Measurements from ENCODE around the gene GEMIN4.
"Not testable (repeated sequence)": the region's sequence is repeated elsewhere in the genome, so short reads cannot be mapped to it uniquely, and the experiment has no call there.

GEMIN4 gene

DNA sequence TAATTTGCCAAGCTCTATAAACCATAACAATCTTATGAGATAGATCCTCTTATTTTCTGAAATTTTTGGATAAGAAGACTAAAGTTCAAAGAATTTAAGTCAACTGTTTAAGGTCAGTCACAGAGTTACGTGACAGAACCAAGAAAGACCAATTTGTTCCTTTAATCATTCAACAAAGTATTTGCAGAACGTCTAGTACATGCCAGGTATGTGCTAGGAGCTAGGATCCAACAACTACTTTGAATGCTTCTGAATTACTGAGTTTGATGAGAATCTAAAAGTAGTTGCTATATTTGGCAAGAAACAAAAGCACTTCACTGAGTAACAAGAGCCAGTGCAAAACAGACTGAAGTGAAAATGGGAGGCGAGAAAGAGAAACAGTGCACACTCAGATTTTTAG is 15.0 kb upstream of the GEMIN4 start:
- H3K18ac ChIP-seq (ENCODE audit: low read depth in 1 of 2, low read length in 2 of 2): no peak overlapping the region
- peaks cover 46 to 73% of the 10 kb centered on the region in 2 experiments for H3K36me3 ChIP-seq (ENCODE audit: control insufficient read depth in 1 of 2, insufficient read depth in 2 of 2, low read depth in 1 of 2, low read length in 2 of 2)
- H3K9me3 ChIP-seq (ENCODE audit: control insufficient read depth, low read length): no peaks in the 10 kb centered on the region
- DNase-seq: no peak
- H3K27ac ChIP-seq (ENCODE audit: low read length, poor library complexity, severe bottlenecking): no peak overlapping the region
- H3K9ac ChIP-seq (ENCODE audit: low read length): no peak overlapping the region
- H4K8ac ChIP-seq (ENCODE audit: low read length): no peak overlapping the region
- H4K91ac ChIP-seq (ENCODE audit: low read length): no peak overlapping the region
- H3K4me1 ChIP-seq (ENCODE audit: control insufficient read depth, insufficient read depth, low read depth, low read length): no peaks in the 10 kb centered on the region
- no peak overlapping the region for H3K14ac ChIP-seq (ENCODE audit: low read length in 2 of 2)
- H2AFZ ChIP-seq (ENCODE audit: low read depth, low read length): no peak overlapping the region
- H2AK5ac ChIP-seq (ENCODE audit: low read length, severe bottlenecking): no peak overlapping the region
- H3K27me3 ChIP-seq (ENCODE audit: control insufficient read depth in 1 of 2, insufficient read depth in 1 of 2, low read length in 2 of 2): no peaks in the 10 kb centered on the region
- peaks cover 11% of the 10 kb centered on the region for H3K79me1 ChIP-seq (replicated peaks; ENCODE audit: low read length, poor library complexity, severe bottlenecking)
- no peak overlapping the region for H2BK15ac ChIP-seq (ENCODE audit: low read depth, poor library complexity, severe bottlenecking)
- H3K4me2 ChIP-seq (ENCODE audit: low read length, poor library complexity, severe bottlenecking): no peak overlapping the region
- no peak overlapping the region for H2BK120ac ChIP-seq (ENCODE audit: low read depth, low read length)
- WGBS: 91% methylated on average over 3 of the region's 3 CpGs
- no peak overlapping the region for H2BK12ac ChIP-seq (ENCODE audit: low read length in 2 of 2)
- H3K4me3 ChIP-seq (ENCODE audit: insufficient read depth in 1 of 2, low read depth in 1 of 2, low read length in 2 of 2): no peak overlapping the region
- no peak overlapping the region for H3K4ac ChIP-seq (ENCODE audit: low read depth in 1 of 2, low read length in 2 of 2)
- H2BK5ac ChIP-seq (ENCODE audit: low read depth, low read length, poor library complexity, severe bottlenecking): no peak overlapping the region
- H3K23ac ChIP-seq (ENCODE audit: low read length in 2 of 2): no peak overlapping the region

- H4K8ac ChIP-seq (ENCODE audit: low read length): no peak overlapping the region
- H3K27ac ChIP-seq (ENCODE audit: low read length, poor library complexity, severe bottlenecking): no peak overlapping the region
- H3K9ac ChIP-seq (ENCODE audit: low read length): no peak overlapping the region
- no peak overlapping the region for H2BK5ac ChIP-seq (ENCODE audit: low read depth, low read length, poor library complexity, severe bottlenecking)
- peaks cover 2% of the 10 kb centered on the region for H3K79me1 ChIP-seq (replicated peaks; ENCODE audit: low read length, poor library complexity, severe bottlenecking)
- H3K9me3 ChIP-seq (ENCODE audit: control insufficient read depth, low read length): no peaks in the 10 kb centered on the region
- no peaks in the 10 kb centered on the region for H3K4me1 ChIP-seq (ENCODE audit: control insufficient read depth, insufficient read depth, low read depth, low read length)
- no peak overlapping the region for H3K4me2 ChIP-seq (ENCODE audit: low read length, poor library complexity, severe bottlenecking)
- peaks cover 38 to 80% of the 10 kb centered on the region in 2 experiments for H3K36me3 ChIP-seq (ENCODE audit: control insufficient read depth in 1 of 2, insufficient read depth in 2 of 2, low read depth in 1 of 2, low read length in 2 of 2)
- no peak overlapping the region for H3K18ac ChIP-seq (ENCODE audit: low read depth in 1 of 2, low read length in 2 of 2)
- H2BK15ac ChIP-seq (ENCODE audit: low read depth, poor library complexity, severe bottlenecking): no peak overlapping the region
- DNase-seq: no peak
- H2AK5ac ChIP-seq (ENCODE audit: low read length, severe bottlenecking): no peak overlapping the region
- no peak overlapping the region for H3K23ac ChIP-seq (ENCODE audit: low read length in 2 of 2)
- H3K14ac ChIP-seq (ENCODE audit: low read length in 2 of 2): no peak overlapping the region
- no peak overlapping the region for H2BK120ac ChIP-seq (ENCODE audit: low read depth, low read length)
- H2AFZ ChIP-seq (ENCODE audit: low read depth, low read length): no peak overlapping the region
- H4K91ac ChIP-seq (ENCODE audit: low read length): no peak overlapping the region
- no peak overlapping the region for H3K4ac ChIP-seq (ENCODE audit: low read depth in 1 of 2, low read length in 2 of 2)
- 97% methylated on average over 9 of the region's 9 CpGs for WGBS
- H3K4me3 ChIP-seq (ENCODE audit: insufficient read depth in 1 of 2, low read depth in 1 of 2, low read length in 2 of 2): no peak overlapping the region
- no peak overlapping the region for H2BK12ac ChIP-seq (ENCODE audit: low read length in 2 of 2)
- H3K27me3 ChIP-seq (ENCODE audit: control insufficient read depth in 1 of 2, insufficient read depth in 1 of 2, low read length in 2 of 2): no peaks in the 10 kb centered on the region
Observed at GRCh38 chr17:760371-760770, 8.3 kb upstream of the GEMIN4 start.

- H2BK12ac ChIP-seq (ENCODE audit: low read length in 2 of 2): no peak overlapping the region
- H3K9me3 ChIP-seq (ENCODE audit: control insufficient read depth, low read length): no peaks in the 10 kb centered on the region
- H3K14ac ChIP-seq (ENCODE audit: low read length in 2 of 2): no peak overlapping the region
- no peak overlapping the region for H3K4me3 ChIP-seq (ENCODE audit: insufficient read depth in 1 of 2, low read depth in 1 of 2, low read length in 2 of 2)
- no peak overlapping the region for H3K4ac ChIP-seq (ENCODE audit: low read depth in 1 of 2, low read length in 2 of 2)
- DNase-seq: no peak
- H3K9ac ChIP-seq (ENCODE audit: low read length): no peak overlapping the region
- no peaks in the 10 kb centered on the region for H3K79me1 ChIP-seq (replicated peaks; ENCODE audit: low read length, poor library complexity, severe bottlenecking)
- H3K36me3 ChIP-seq (ENCODE audit: control insufficient read depth in 1 of 2, insufficient read depth in 2 of 2, low read depth in 1 of 2, low read length in 2 of 2): peaks cover 35 to 76% of the 10 kb centered on the region in 2 experiments
- no peak overlapping the region for H2BK120ac ChIP-seq (ENCODE audit: low read depth, low read length)
- H4K91ac ChIP-seq (ENCODE audit: low read length): no peak overlapping the region
- no peak overlapping the region for H4K8ac ChIP-seq (ENCODE audit: low read length)
- no peak overlapping the region for H2BK15ac ChIP-seq (ENCODE audit: low read depth, poor library complexity, severe bottlenecking)
- no peak overlapping the region for H3K27ac ChIP-seq (ENCODE audit: low read length, poor library complexity, severe bottlenecking)
- no peak overlapping the region for H3K23ac ChIP-seq (ENCODE audit: low read length in 2 of 2)
- H3K27me3 ChIP-seq (ENCODE audit: control insufficient read depth in 1 of 2, insufficient read depth in 1 of 2, low read length in 2 of 2): no peaks in the 10 kb centered on the region
- no peak overlapping the region for H3K4me2 ChIP-seq (ENCODE audit: low read length, poor library complexity, severe bottlenecking)
- H2AK5ac ChIP-seq (ENCODE audit: low read length, severe bottlenecking): no peak overlapping the region
- H3K4me1 ChIP-seq (ENCODE audit: control insufficient read depth, insufficient read depth, low read depth, low read length): no peaks in the 10 kb centered on the region
- H3K18ac ChIP-seq (ENCODE audit: low read depth in 1 of 2, low read length in 2 of 2): no peak overlapping the region
- H2BK5ac ChIP-seq (ENCODE audit: low read depth, low read length, poor library complexity, severe bottlenecking): no peak overlapping the region
- 96% methylated on average over 5 of the region's 5 CpGs for WGBS
- H2AFZ ChIP-seq (ENCODE audit: low read depth, low read length): no peak overlapping the region
Observed at GRCh38 chr17:759964-760363, 7.9 kb upstream of the GEMIN4 start.

DNA sequence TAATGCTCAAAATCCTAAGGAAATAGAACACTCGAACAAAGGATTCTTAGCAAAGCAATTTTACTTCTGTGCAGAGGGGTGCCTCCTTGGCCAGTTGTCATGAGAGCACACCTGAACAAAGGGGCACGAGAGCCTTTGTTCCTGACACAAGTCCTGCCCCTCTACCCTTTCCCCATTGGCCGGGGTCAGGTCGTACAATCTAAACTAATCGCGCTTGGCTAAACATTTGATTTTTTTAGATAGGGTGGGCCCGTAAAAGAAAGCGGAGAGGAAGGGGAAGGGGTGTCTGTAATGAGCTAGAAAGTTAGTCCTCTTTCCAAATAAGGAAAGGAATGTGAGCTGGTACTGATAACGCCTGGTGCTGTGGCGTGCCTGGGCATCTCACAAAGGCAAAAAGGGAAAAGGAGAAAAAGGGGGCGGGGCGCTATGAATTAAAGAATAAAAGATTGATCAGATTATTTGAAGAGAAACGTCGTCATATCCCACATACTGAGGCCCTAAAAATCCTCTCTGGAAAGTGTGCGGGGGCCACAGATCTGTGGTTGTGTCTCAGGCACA is 4.0 kb upstream of the GEMIN4 start:
- H2AFZ ChIP-seq (ENCODE audit: low read depth, low read length); H3K23ac ChIP-seq (ENCODE audit: low read length in 2 of 2); H3K79me1 ChIP-seq (replicated peaks; ENCODE audit: low read length, poor library complexity, severe bottlenecking); H4K91ac ChIP-seq (ENCODE audit: low read length); H3K18ac ChIP-seq (ENCODE audit: low read depth in 1 of 2, low read length in 2 of 2); H3K9ac ChIP-seq (ENCODE audit: low read length); H4K8ac ChIP-seq (ENCODE audit: low read length); H2BK5ac ChIP-seq (ENCODE audit: low read depth, low read length, poor library complexity, severe bottlenecking); H2BK15ac ChIP-seq (ENCODE audit: low read depth, poor library complexity, severe bottlenecking); H3K4ac ChIP-seq (ENCODE audit: low read depth in 1 of 2, low read length in 2 of 2); H2AK5ac ChIP-seq (ENCODE audit: low read length, severe bottlenecking); H2BK120ac ChIP-seq (ENCODE audit: low read depth, low read length); H2BK12ac ChIP-seq (ENCODE audit: low read length in 2 of 2); H3K14ac ChIP-seq (ENCODE audit: low read length in 2 of 2); H3K4me2 ChIP-seq (ENCODE audit: low read length, poor library complexity, severe bottlenecking); DNase-seq; H3K9me3 ChIP-seq (ENCODE audit: control insufficient read depth, low read length); H3K4me3 ChIP-seq (ENCODE audit: insufficient read depth in 1 of 2, low read depth in 1 of 2, low read length in 2 of 2); H3K27me3 ChIP-seq (ENCODE audit: control insufficient read depth in 1 of 2, insufficient read depth in 1 of 2, low read length in 2 of 2); H3K27ac ChIP-seq (ENCODE audit: low read length, poor library complexity, severe bottlenecking): not testable (repeated sequence)
- WGBS: 85% methylated on average over 15 of the region's 15 CpGs
- H3K36me3 ChIP-seq (ENCODE audit: control insufficient read depth in 1 of 2, insufficient read depth in 2 of 2, low read depth in 1 of 2, low read length in 2 of 2): peaks cover 22 to 45% of the 10 kb centered on the region in 2 experiments
- H3K4me1 ChIP-seq (ENCODE audit: control insufficient read depth, insufficient read depth, low read depth, low read length): peaks cover 14% of the 10 kb centered on the region
